CD14-positive monocyte (primary cell): ENCODE measurements around the gene ITSN1. TPM values are rescaled to one million over a fixed set of nuclear protein-coding genes. Genes with fewer than 3 reads are reported as not detected.

Source experiments
- DNase-seq, 3 donors: peaks; one replicate each; pipeline ENCODE4 v3.0.0-alpha.2; 2011 to 2022
- H2AFZ ChIP-seq: 2 replicates; pipeline ENCODE4 v1.6.0; 2012; ENCODE audit warnings: mild to moderate bottlenecking, low read depth, low read length, inconsistent platforms; ENCODE audit not compliant: insufficient read depth, poor library complexity, severe bottlenecking
- H3K27ac ChIP-seq, 2 donors: 1 replicate in 1 of 2; 2 replicates in 1 of 2; pipeline ENCODE4 v1.5.1; 2012 to 2013; ENCODE audit warnings: low read length in 2 of 2, control low read depth in 1 of 2, inconsistent platforms in 1 of 2, low read depth in 1 of 2, mild to moderate bottlenecking in 1 of 2
- H3K27me3 ChIP-seq, 2 donors: one replicate each; pipeline versions ENCODE4 v1.6.0 to v1.6.1; 2011 to 2013; ENCODE audit warnings: low read length in 2 of 2; ENCODE audit not compliant: control insufficient read depth in 2 of 2, insufficient read depth in 2 of 2
- H3K36me3 ChIP-seq, 2 donors: replicated peaks in 1 of 2; 1 replicate in 1 of 2; 2 replicates in 1 of 2; pipeline versions ENCODE4 v1.5.1 to v1.6.1; 2012 to 2013; ENCODE audit warnings: low read length in 2 of 2, control low read depth in 1 of 2, inconsistent platforms in 1 of 2, mild to moderate bottlenecking in 1 of 2; ENCODE audit not compliant: insufficient read depth in 2 of 2, control insufficient read depth in 1 of 2
- H3K4me1 ChIP-seq, 2 donors: 1 replicate in 1 of 2; 2 replicates in 1 of 2; pipeline versions ENCODE4 v1.5.1 to v1.6.1; 2012 to 2013; ENCODE audit warnings: low read length in 2 of 2, control low read depth in 1 of 2, inconsistent platforms in 1 of 2, mild to moderate bottlenecking in 1 of 2, moderate library complexity in 1 of 2; ENCODE audit not compliant: insufficient read depth in 2 of 2, control insufficient read depth in 1 of 2
- H3K4me2 ChIP-seq: replicated peaks from 2 replicates; pipeline ENCODE3; 2012; ENCODE audit warnings: low read length, moderate library complexity, mild to moderate bottlenecking; ENCODE audit not compliant: poor library complexity, severe bottlenecking; ENCODE audit errors: extremely low read depth
- H3K4me3 ChIP-seq, 3 experiments: fragments of 200-600 bp in 1 of 3; sonication (generic) in 1 of 3; replicated peaks in 1 of 3; 1 replicate in 2 of 3; 2 replicates in 1 of 3; pipeline ENCODE4 v1.5.1; 2011 to 2013; ENCODE audit warnings: low read length in 3 of 3, mild to moderate bottlenecking in 3 of 3, control low read depth in 2 of 3, low read depth in 2 of 3, inconsistent platforms in 1 of 3, moderate library complexity in 1 of 3
- H3K79me2 ChIP-seq: 2 replicates; pipeline ENCODE4 v1.6.0; 2012; ENCODE audit warnings: mild to moderate bottlenecking, control low read depth, inconsistent platforms, low read length, moderate library complexity; ENCODE audit not compliant: insufficient read depth
- H3K9ac ChIP-seq: 2 replicates; pipeline ENCODE4 v1.6.0; 2017; ENCODE audit warnings: low read length, mild to moderate bottlenecking; ENCODE audit not compliant: insufficient read depth, poor library complexity, severe bottlenecking
- H3K9me3 ChIP-seq, 2 donors: replicated peaks in 1 of 2; 1 replicate in 1 of 2; 2 replicates in 1 of 2; pipeline versions ENCODE4 v1.5.1 to v1.6.1; 2012 to 2013; ENCODE audit warnings: low read length in 2 of 2, control low read depth in 1 of 2; ENCODE audit not compliant: control insufficient read depth in 1 of 2, insufficient read depth in 1 of 2
- H4K20me1 ChIP-seq: 2 replicates; pipeline ENCODE4 v1.6.0; 2012; ENCODE audit warnings: mild to moderate bottlenecking, low read length, control low read depth, moderate library complexity; ENCODE audit not compliant: insufficient read depth
- H3K27ac Mint-ChIP-seq, 7 donors: one replicate each; pipeline ENCODE4 v1.8.0; 2020; ENCODE audit warnings: mild to moderate bottlenecking in 7 of 7, mixed read lengths in 7 of 7, moderate library complexity in 6 of 7, inconsistent platforms in 2 of 7
- H3K27me3 Mint-ChIP-seq, 3 donors: one replicate each; pipeline ENCODE4 v1.8.0; 2021 to 2022; ENCODE audit warnings: low read depth in 3 of 3, mild to moderate bottlenecking in 3 of 3, mixed read lengths in 3 of 3, moderate library complexity in 3 of 3, inconsistent platforms in 1 of 3
- H3K36me3 Mint-ChIP-seq, 2 donors: one replicate each; pipeline ENCODE4 v1.8.0; 2020; ENCODE audit warnings: mixed read lengths in 2 of 2, inconsistent platforms in 1 of 2, mild to moderate bottlenecking in 1 of 2
- H3K4me1 Mint-ChIP-seq: one replicate; pipeline ENCODE4 v1.8.0; 2020; ENCODE audit warnings: mild to moderate bottlenecking, mixed read lengths
- H3K4me3 Mint-ChIP-seq, 2 donors: one replicate each; pipeline ENCODE4 v1.8.0; 2020; ENCODE audit warnings: mild to moderate bottlenecking in 2 of 2, mixed read lengths in 2 of 2, moderate library complexity in 1 of 2
- H3K9me3 Mint-ChIP-seq, 7 donors: one replicate each; pipeline ENCODE4 v1.8.0; 2020 to 2022; ENCODE audit warnings: mixed read lengths in 7 of 7, mild to moderate bottlenecking in 6 of 7, moderate library complexity in 6 of 7, inconsistent platforms in 2 of 7
- WGBS: methylation state at CpG from one replicate; pipeline ENCODE4 v1.1.5; 2013; ENCODE audit warnings: missing lambda C conversion rate; ENCODE audit not compliant: insufficient coverage; 5-methylcytosine and 5-hydroxymethylcytosine counted together
- intact Hi-C, 2 donors: fragments of 100-400 bp; cut with micrococcal nuclease; formaldehyde crosslinking; loops; one replicate each; pipeline versions ENCODE4 v1.15.0 to v1.15.1; 2023
- polyA plus RNA-seq, 3 donors: library from polyadenylated mRNA; depleted of rRNA in 1 of 3; unstranded in 2 of 3; stranded (reverse) in 1 of 3; fragments of 300-500 nt in 2 of 3; fragments of >200 nt in 1 of 3; fragmentation: Illumina TruSeq in 2 of 3; gene quantifications; 1 replicate in 2 of 3; 2 replicates in 1 of 3; pipeline ENCODE4 v1.2.3, GENCODE V29; 2012 to 2021
- TF ChIP-seq, protein P1 (sequence below): fragments of 200-600 bp; IDR thresholded peaks from one replicate; pipeline ENCODE4 v1.8.0; 2022; ENCODE audit warnings: antibody characterized with exemption, mild to moderate bottlenecking

The ITSN1 gene
- polyA plus RNA-seq, 3 donors = 4.7 to 10.3 (median 5.1) TPM

DNA sequence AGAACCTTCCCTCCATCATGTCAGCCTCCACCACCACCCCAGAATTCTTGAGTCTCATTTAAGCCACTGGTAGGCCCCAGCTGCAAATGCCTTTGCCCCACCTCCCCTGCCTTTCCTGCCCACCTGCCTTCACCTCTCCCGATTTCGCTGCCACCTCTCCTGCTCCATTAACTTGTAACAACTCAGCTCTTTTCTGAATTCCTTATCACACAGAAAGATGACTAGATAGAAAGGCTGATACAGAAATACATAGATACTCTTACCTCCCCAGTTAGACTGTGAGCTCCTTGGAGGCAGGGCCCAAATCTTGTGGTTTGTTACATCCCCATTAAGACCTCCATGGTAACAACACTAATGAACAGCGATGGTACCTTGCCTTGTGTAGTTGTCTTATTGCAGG is 203.8 kb downstream of the ITSN1 start:
- peaks cover 0 to 3% of the 10 kb centered on the region in 2 donors for H3K9me3 ChIP-seq
- TF ChIP-seq, protein P1, sequence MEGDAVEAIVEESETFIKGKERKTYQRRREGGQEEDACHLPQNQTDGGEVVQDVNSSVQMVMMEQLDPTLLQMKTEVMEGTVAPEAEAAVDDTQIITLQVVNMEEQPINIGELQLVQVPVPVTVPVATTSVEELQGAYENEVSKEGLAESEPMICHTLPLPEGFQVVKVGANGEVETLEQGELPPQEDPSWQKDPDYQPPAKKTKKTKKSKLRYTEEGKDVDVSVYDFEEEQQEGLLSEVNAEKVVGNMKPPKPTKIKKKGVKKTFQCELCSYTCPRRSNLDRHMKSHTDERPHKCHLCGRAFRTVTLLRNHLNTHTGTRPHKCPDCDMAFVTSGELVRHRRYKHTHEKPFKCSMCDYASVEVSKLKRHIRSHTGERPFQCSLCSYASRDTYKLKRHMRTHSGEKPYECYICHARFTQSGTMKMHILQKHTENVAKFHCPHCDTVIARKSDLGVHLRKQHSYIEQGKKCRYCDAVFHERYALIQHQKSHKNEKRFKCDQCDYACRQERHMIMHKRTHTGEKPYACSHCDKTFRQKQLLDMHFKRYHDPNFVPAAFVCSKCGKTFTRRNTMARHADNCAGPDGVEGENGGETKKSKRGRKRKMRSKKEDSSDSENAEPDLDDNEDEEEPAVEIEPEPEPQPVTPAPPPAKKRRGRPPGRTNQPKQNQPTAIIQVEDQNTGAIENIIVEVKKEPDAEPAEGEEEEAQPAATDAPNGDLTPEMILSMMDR = no peak
- WGBS = 100% methylated on average over 1 of the region's 3 CpGs

DNA sequence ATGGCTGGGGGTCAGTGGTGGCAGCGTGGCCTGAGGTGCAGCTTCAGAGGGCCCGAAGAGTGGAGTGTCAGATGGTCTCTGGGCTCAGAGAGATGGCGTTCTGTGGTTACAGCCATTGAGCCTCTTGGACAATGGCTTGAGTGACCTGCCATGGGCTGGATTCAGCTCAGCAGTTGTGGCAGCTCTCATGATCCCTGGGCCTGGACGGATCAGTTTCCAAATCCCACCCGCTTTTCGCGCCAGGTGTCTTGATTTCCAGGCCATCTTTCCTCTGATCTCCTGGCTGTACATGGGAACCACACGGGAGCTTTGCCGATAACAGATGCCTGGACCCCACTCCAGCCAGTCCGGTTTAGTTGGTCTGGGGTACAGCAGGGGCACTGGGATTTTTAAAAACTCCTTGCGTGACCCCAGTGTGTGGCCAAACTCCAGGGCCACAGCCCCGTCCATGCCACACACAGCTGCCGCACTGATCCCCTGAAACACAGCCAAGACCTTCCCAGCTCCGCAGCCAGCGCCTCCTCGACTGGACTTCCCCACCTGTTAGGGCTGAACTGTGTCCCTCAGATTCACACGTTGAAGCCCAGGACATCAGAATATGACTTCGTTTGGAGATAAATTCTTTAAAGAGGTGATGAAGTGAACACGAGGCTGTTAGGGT is 205.4 kb downstream of the ITSN1 start:
- peaks cover 0 to 3% of the 10 kb centered on the region in 2 donors for H3K9me3 ChIP-seq
- Mint-ChIP-seq H3K4me3 (no peak overlapping the region), H3K27me3 (peaks cover 0 to 13% (median 4%) of the 10 kb centered on the region in 3 donors), H3K36me3 (peaks cover 0 to 2% of the 10 kb centered on the region in 2 donors), H3K9me3 (peaks cover 0 to 10% (median 3%) of the 10 kb centered on the region in 7 donors), H3K4me1 (peaks cover 15% of the 10 kb centered on the region), H3K27ac (no peak overlapping the region)
- TF ChIP-seq, protein P1 = no peak
- no peak overlapping the region for H2AFZ ChIP-seq
- no peaks in the 10 kb centered on the region for H4K20me1 ChIP-seq
- H3K4me1 ChIP-seq = peaks cover 14% of the 10 kb centered on the region in 2 donors
- intact Hi-C loops = no loop called here
- DNase-seq = no peak
- H3K4me2 ChIP-seq = no peak overlapping the region
- no peaks in the 10 kb centered on the region for H3K79me2 ChIP-seq
- no peak overlapping the region for H3K27ac ChIP-seq
- no peaks in the 10 kb centered on the region for H3K27me3 ChIP-seq
- H3K36me3 ChIP-seq = no peaks in the 10 kb centered on the region
- H3K9ac ChIP-seq = no peak overlapping the region
- no peak overlapping the region for H3K4me3 ChIP-seq
- 92% methylated on average over 17 of the region's 19 CpGs for WGBS

More for the DNA sequence above, 203.8 kb downstream of the ITSN1 start:
- H3K4me1 ChIP-seq = peaks cover 23 to 24% of the 10 kb centered on the region in 2 donors
- Mint-ChIP-seq H3K4me3 (no peak overlapping the region), H3K9me3 (peaks cover 0 to 10% (median 3%) of the 10 kb centered on the region in 7 donors), H3K36me3 (peaks cover 0 to 2% of the 10 kb centered on the region in 2 donors), H3K27me3 (peaks cover 0 to 13% (median 4%) of the 10 kb centered on the region in 3 donors), H3K4me1 (peaks cover 25% of the 10 kb centered on the region), H3K27ac (no peak overlapping the region)
- no peak for DNase-seq
- H3K36me3 ChIP-seq = no peaks in the 10 kb centered on the region
- H3K27me3 ChIP-seq = no peaks in the 10 kb centered on the region
- H3K4me2 ChIP-seq = no peak overlapping the region
- H3K79me2 ChIP-seq = no peaks in the 10 kb centered on the region
- H4K20me1 ChIP-seq = no peaks in the 10 kb centered on the region
- no peak overlapping the region for H2AFZ ChIP-seq
- H3K4me3 ChIP-seq = no peak overlapping the region
- no peak overlapping the region for H3K9ac ChIP-seq
- H3K27ac ChIP-seq = no peak overlapping the region
- intact Hi-C loops = no loop called here
